ENCODE results near the gene SWAP70. TPM values are rescaled to one million over a fixed set of nuclear protein-coding genes. Genes with fewer than 3 reads are reported as not detected.
"Not testable (repeated sequence)": the region's sequence is repeated elsewhere in the genome, so short reads cannot be mapped to it uniquely, and the experiment has no call there.

SWAP70 gene
- total and polyA plus RNA-seq, 7 experiments from 2014 or later: 2.3 to 15.6 (median 4.5) TPM

DNA sequence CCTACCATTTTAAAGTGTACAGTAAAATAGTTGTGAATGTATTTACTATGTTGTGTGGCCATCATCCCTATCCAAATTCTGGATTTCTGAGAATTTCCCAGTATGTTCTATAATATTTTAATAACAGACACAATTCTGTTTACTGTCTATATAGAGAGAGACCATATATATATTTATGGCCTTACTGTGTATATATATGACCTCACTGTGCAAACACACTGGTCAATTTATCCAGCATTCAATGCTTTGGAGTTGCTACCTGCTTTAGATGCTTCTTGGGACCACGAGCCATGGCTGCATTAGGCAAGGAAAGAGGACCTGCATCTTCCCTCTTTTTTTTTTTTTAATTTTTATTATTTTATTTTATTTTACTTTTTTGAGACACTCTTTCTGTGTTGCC, 40.2 kb downstream of the SWAP70 start:
- no peak overlapping the region for H3K4me3 ChIP-seq (ENCODE audit: low read length)
- Mint-ChIP-seq H3K4me1 (peaks cover 13 to 31% (median 25%) of the 10 kb centered on the region in 7 donors), H3K9me3 (peaks cover 0 to 4% (median 0%) of the 10 kb centered on the region in 11 donors), H3K27me3 (peaks cover 0 to 3% (median 0%) of the 10 kb centered on the region in 5 donors), H3K36me3 (peaks cover 0 to 14% (median 0%) of the 10 kb centered on the region in 5 donors), H3K27ac (no peak overlapping the region), H3K4me3 (no peak overlapping the region)
- intact Hi-C loops (cut with micrococcal nuclease): no loop called here
- no peaks in the 10 kb centered on the region for H3K27me3 ChIP-seq (ENCODE audit: control insufficient read depth in 2 of 2, insufficient read depth in 2 of 2, low read length in 2 of 2)
- ChIA-PET CTCF (no interaction called here), POLR2A (no interaction called here)
- H3K4me1 ChIP-seq (ENCODE audit: control insufficient read depth in 2 of 2, insufficient read depth in 2 of 2, low read length in 2 of 2): peaks cover 0 to 13% of the 10 kb centered on the region in 2 donors
- H3K27ac ChIP-seq (ENCODE audit: low read depth, low read length): no peak overlapping the region
- no peaks in the 10 kb centered on the region for H3K9me3 ChIP-seq (ENCODE audit: control insufficient read depth in 2 of 3, low read length in 3 of 3)
- DNase-seq (no peak), ATAC-seq (no peak)
- no peaks in the 10 kb centered on the region for H3K36me3 ChIP-seq (ENCODE audit: control insufficient read depth in 2 of 3, insufficient read depth in 3 of 3, low read length in 3 of 3)

DNA sequence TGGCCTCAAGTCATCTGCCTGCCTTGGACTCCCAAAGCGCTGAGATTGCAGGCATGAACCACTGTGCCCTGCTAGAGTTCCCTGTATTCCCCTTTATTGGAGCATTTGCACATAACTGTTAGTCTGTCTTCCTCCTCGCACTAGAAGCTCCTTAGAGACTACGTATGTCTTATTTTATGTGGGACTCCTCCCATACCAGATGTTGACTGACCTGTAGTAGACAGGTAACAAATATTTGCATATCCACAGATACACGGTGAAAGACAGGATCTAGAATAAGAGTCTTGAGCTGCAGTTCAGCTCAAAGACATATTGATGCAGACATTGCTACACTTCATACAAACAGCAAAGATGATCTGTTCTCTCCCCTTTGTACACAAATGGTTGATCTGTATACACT, 40.7 kb downstream of the SWAP70 start:
- peaks cover 0 to 3% (median 2%) of the 10 kb centered on the region in 5 donors for H3K27me3 Mint-ChIP-seq
- POLR2A ChIA-PET: no interaction called here
- intact Hi-C loops (cut with micrococcal nuclease): no loop called here
- CTCF ChIA-PET: no interaction called here
- peaks cover 0 to 13% of the 10 kb centered on the region in 2 donors for H3K4me1 ChIP-seq (ENCODE audit: control insufficient read depth in 2 of 2, insufficient read depth in 2 of 2, low read length in 2 of 2)
- H3K27ac ChIP-seq (ENCODE audit: low read depth, low read length): no peak overlapping the region
- peaks cover 13 to 31% (median 25%) of the 10 kb centered on the region in 7 donors for H3K4me1 Mint-ChIP-seq
- DNase-seq (no peak), ATAC-seq (no peak)
- peaks cover 0 to 14% (median 0%) of the 10 kb centered on the region in 5 donors for H3K36me3 Mint-ChIP-seq
- H3K4me3 Mint-ChIP-seq: no peak overlapping the region
- H3K36me3 ChIP-seq (ENCODE audit: control insufficient read depth in 2 of 3, insufficient read depth in 3 of 3, low read length in 3 of 3): no peaks in the 10 kb centered on the region
- H3K27me3 ChIP-seq (ENCODE audit: control insufficient read depth in 2 of 2, insufficient read depth in 2 of 2, low read length in 2 of 2): no peaks in the 10 kb centered on the region
- peaks cover 0 to 4% (median 0%) of the 10 kb centered on the region in 11 donors for H3K9me3 Mint-ChIP-seq
- H3K27ac Mint-ChIP-seq: no peak overlapping the region
- H3K9me3 ChIP-seq (ENCODE audit: control insufficient read depth in 2 of 3, low read length in 3 of 3): no peaks in the 10 kb centered on the region
- H3K4me3 ChIP-seq (ENCODE audit: low read length): no peak overlapping the region

DNA sequence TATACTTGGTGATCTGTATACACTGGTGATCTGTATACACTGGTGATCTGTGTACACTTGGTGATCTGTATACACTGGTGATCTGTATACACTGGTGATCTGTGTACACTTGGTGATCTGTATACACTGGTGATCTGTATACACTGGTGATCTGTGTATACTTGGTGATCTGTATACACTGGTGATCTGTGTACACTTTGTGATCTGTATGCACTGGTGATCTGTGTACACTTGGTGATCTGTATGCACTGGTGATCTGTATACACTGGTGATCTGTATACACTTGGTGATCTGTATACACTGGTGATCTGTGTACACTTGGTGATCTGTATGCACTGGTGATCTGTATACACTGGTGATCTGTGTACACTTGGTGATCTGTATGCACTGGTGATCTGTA, 41.5 kb downstream of the SWAP70 start:
- Mint-ChIP-seq H3K36me3 (peaks cover 0 to 16% (median 0%) of the 10 kb centered on the region in 5 donors), H3K4me1 (peaks cover 13 to 27% (median 22%) of the 10 kb centered on the region in 7 donors)
- H3K4me3 ChIP-seq (ENCODE audit: low read length); H3K9me3 ChIP-seq (ENCODE audit: control insufficient read depth in 2 of 3, low read length in 3 of 3); ATAC-seq; H3K36me3 ChIP-seq (ENCODE audit: control insufficient read depth in 2 of 3, insufficient read depth in 3 of 3, low read length in 3 of 3); DNase-seq; H3K27me3 Mint-ChIP-seq; POLR2A ChIA-PET; H3K4me3 Mint-ChIP-seq; intact Hi-C loops (cut with micrococcal nuclease); CTCF ChIA-PET; H3K27ac ChIP-seq (ENCODE audit: low read depth, low read length); H3K27me3 ChIP-seq (ENCODE audit: control insufficient read depth in 2 of 2, insufficient read depth in 2 of 2, low read length in 2 of 2); H3K9me3 Mint-ChIP-seq; H3K27ac Mint-ChIP-seq: not testable (repeated sequence)
- H3K4me1 ChIP-seq (ENCODE audit: control insufficient read depth in 2 of 2, insufficient read depth in 2 of 2, low read length in 2 of 2): peaks cover 0 to 13% of the 10 kb centered on the region in 2 donors

DNA sequence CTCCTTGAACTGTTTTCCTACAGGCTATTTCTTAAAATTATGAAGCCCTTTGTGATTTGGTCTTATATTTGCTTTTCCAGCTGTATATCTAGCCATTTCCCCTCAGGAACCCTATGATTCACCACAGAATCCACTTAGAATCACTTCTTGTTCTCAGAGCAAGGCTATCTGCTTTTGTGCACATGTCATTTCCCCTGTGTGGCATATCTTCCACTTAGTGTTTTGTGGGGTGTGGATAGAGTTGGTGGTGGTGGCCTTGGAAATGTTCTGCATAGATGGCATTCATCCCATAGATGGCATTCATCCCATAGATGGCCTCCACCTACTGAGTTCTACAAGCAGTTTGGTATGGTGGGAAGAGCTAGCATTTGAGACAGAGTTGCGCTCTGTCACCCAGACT, 44.7 kb downstream of the SWAP70 start:
- Mint-ChIP-seq H3K4me3 (no peak overlapping the region), H3K9me3 (peaks cover 0 to 4% (median 0%) of the 10 kb centered on the region in 11 donors), H3K4me1 (peaks cover 3 to 5% (median 3%) of the 10 kb centered on the region in 7 donors), H3K27me3 (peaks cover 0 to 7% (median 5%) of the 10 kb centered on the region in 5 donors), H3K27ac (no peak overlapping the region), H3K36me3 (peaks cover 0 to 10% (median 0%) of the 10 kb centered on the region in 5 donors)
- Histone ChIP-seq H3K4me1 (ENCODE audit: control insufficient read depth in 2 of 2, insufficient read depth in 2 of 2, low read length in 2 of 2) (peaks cover 0 to 1% of the 10 kb centered on the region in 2 donors), H3K9me3 (ENCODE audit: control insufficient read depth in 2 of 3, low read length in 3 of 3) (no peaks in the 10 kb centered on the region), H3K36me3 (ENCODE audit: control insufficient read depth in 2 of 3, insufficient read depth in 3 of 3, low read length in 3 of 3) (peaks cover 0 to 4% (median 0%) of the 10 kb centered on the region in 3 experiments), H3K27ac (ENCODE audit: low read depth, low read length) (no peak overlapping the region), H3K4me3 (ENCODE audit: low read length) (no peak overlapping the region), H3K27me3 (ENCODE audit: control insufficient read depth in 2 of 2, insufficient read depth in 2 of 2, low read length in 2 of 2) (no peaks in the 10 kb centered on the region)
- ChIA-PET POLR2A (no interaction called here), CTCF (no interaction called here)
- DNase-seq (no peak), ATAC-seq (no peak)
- intact Hi-C loops (cut with micrococcal nuclease): no loop called here

DNA sequence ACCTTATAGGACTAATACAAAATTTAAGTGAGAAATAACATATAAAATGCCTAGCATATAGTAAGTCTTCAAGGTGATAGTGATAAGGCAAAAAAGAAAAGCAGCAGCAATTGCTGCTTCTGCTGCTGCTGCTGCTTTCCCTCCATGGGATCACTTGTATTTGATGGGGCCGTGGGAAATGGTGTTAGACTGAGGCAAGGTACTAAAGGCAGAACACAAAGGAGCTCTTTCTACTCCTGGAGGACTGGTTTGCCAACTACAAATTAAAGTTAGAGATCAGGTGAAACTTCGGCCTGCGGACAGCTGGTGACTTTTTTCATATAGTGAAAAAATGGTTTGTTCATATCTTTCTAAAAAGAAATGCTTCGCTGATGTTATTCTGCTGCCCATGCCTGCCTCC, 46.3 kb downstream of the SWAP70 start:
- no peaks in the 10 kb centered on the region for H3K27me3 ChIP-seq (ENCODE audit: control insufficient read depth in 2 of 2, insufficient read depth in 2 of 2, low read length in 2 of 2)
- no peak overlapping the region for H3K4me3 ChIP-seq (ENCODE audit: low read length)
- no peak overlapping the region for H3K27ac ChIP-seq (ENCODE audit: low read depth, low read length)
- no peak overlapping the region for H3K4me3 Mint-ChIP-seq
- ChIA-PET POLR2A (interaction anchor here (0.7 kb wide), 1 partner anchor 413 kb away, joined by 4 read pairs; no protein-coding TSS in a partner anchor), CTCF (no interaction called here)
- DNase-seq (no peak), ATAC-seq (no peak)
- peaks cover 0 to 5% (median 0%) of the 10 kb centered on the region in 3 experiments for H3K36me3 ChIP-seq (ENCODE audit: control insufficient read depth in 2 of 3, insufficient read depth in 3 of 3, low read length in 3 of 3)
- no peaks in the 10 kb centered on the region for H3K9me3 ChIP-seq (ENCODE audit: control insufficient read depth in 2 of 3, low read length in 3 of 3)
- H3K4me1 ChIP-seq (ENCODE audit: control insufficient read depth in 2 of 2, insufficient read depth in 2 of 2, low read length in 2 of 2): no peaks in the 10 kb centered on the region
- peaks cover 3 to 11% (median 5%) of the 10 kb centered on the region in 5 donors for H3K27me3 Mint-ChIP-seq
- H3K27ac Mint-ChIP-seq: no peak overlapping the region
- peaks cover 0 to 3% (median 0%) of the 10 kb centered on the region in 7 donors for H3K4me1 Mint-ChIP-seq
- intact Hi-C loops (cut with micrococcal nuclease): no loop called here
- H3K36me3 Mint-ChIP-seq: peaks cover 4 to 11% (median 6%) of the 10 kb centered on the region in 5 donors
- H3K9me3 Mint-ChIP-seq: peaks cover 0 to 4% (median 0%) of the 10 kb centered on the region in 11 donors

DNA sequence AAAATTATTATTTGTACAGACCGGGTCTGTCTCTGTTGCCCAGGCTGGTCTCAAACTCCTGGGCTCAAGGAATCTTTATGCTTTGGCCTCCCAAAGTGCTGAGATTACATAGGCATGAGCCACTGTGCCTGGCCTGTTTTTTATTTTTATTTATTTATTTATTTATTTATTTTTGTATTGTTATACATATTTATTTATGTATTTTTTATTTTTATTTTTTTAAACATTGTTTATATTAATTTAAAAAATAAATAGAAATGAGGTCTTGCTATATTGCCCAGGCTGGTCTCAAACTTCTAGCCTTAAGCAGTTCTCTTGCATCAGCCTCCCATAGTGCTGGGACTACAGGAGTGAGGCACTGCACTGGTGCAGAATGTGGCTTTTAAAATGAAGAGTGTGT, 47.0 kb downstream of the SWAP70 start:
- no peak for DNase-seq
- H3K36me3 ChIP-seq (ENCODE audit: control insufficient read depth in 2 of 3, insufficient read depth in 3 of 3, low read length in 3 of 3): peaks cover 0 to 5% (median 0%) of the 10 kb centered on the region in 3 experiments
- H3K4me3 Mint-ChIP-seq: no peak overlapping the region
- no peak overlapping the region for H3K27ac ChIP-seq (ENCODE audit: low read depth, low read length)
- H3K27me3 Mint-ChIP-seq: peaks cover 3 to 11% (median 5%) of the 10 kb centered on the region in 5 donors
- ATAC-seq: no peak
- no peak overlapping the region for H3K4me3 ChIP-seq (ENCODE audit: low read length)
- peaks cover 0 to 3% (median 0%) of the 10 kb centered on the region in 7 donors for H3K4me1 Mint-ChIP-seq
- ChIA-PET CTCF (no interaction called here), POLR2A (interaction anchor here (0.7 kb wide), 1 partner anchor 412 kb away, joined by 4 read pairs; no protein-coding TSS in a partner anchor)
- peaks cover 0 to 6% (median 0%) of the 10 kb centered on the region in 11 donors for H3K9me3 Mint-ChIP-seq
- H3K27ac Mint-ChIP-seq: no peak overlapping the region
- intact Hi-C loops (cut with micrococcal nuclease): no loop called here
- H3K4me1 ChIP-seq (ENCODE audit: control insufficient read depth in 2 of 2, insufficient read depth in 2 of 2, low read length in 2 of 2): no peaks in the 10 kb centered on the region
- H3K27me3 ChIP-seq (ENCODE audit: control insufficient read depth in 2 of 2, insufficient read depth in 2 of 2, low read length in 2 of 2): no peaks in the 10 kb centered on the region
- no peaks in the 10 kb centered on the region for H3K9me3 ChIP-seq (ENCODE audit: control insufficient read depth in 2 of 3, low read length in 3 of 3)
- H3K36me3 Mint-ChIP-seq: peaks cover 7 to 17% (median 8%) of the 10 kb centered on the region in 5 donors
